HL-60 (cell line): ENCODE results near the gene PDGFD.

Experiments
- GABPA ChIP-seq: IDR thresholded peaks from 2 replicates; pipeline ENCODE4 v1.6.1; 2012; ENCODE audit warnings: low read depth
- POLR2AphosphoS5 ChIP-seq: IDR thresholded peaks from 2 replicates; pipeline ENCODE4 v1.6.1; 2012; ENCODE audit warnings: low read depth
- SPI1 ChIP-seq: IDR thresholded peaks from 2 replicates; pipeline ENCODE4 v1.6.1; 2012; ENCODE audit warnings: low read depth, mild to moderate bottlenecking, borderline replicate concordance
- TF ChIP-seq, protein P1 (sequence below): IDR thresholded peaks from one replicate; pipeline ENCODE4 v1.5.1; 2011; ENCODE audit warnings: low read length, control low read depth, inconsistent platforms; ENCODE audit not compliant: insufficient read depth
- TF ChIP-seq, protein P2 (sequence below): IDR thresholded peaks from 2 replicates; pipeline ENCODE4 v1.6.1; 2012; ENCODE audit warnings: low read depth; ENCODE audit not compliant: insufficient replicate concordance

DNA sequence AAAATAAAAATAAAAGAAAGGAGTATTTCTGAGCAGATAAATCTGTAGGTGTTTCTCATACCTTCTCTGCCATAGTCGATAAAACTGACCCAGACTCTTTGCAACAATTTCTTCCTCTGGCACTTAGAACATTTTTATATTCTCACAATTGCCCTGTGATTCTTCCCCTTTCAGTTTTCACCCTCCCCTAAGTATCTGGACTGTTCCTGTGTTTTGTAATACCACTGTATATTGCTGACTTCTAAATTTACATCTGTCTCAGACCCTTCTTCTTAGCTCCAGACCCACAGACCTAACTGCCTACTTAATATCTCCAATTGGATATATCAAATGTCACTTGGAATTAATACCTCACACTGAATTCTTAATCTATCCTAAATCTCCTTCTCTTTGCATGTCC lies 261.0 kb downstream of the PDGFD start:
- TF ChIP-seq, protein P1, sequence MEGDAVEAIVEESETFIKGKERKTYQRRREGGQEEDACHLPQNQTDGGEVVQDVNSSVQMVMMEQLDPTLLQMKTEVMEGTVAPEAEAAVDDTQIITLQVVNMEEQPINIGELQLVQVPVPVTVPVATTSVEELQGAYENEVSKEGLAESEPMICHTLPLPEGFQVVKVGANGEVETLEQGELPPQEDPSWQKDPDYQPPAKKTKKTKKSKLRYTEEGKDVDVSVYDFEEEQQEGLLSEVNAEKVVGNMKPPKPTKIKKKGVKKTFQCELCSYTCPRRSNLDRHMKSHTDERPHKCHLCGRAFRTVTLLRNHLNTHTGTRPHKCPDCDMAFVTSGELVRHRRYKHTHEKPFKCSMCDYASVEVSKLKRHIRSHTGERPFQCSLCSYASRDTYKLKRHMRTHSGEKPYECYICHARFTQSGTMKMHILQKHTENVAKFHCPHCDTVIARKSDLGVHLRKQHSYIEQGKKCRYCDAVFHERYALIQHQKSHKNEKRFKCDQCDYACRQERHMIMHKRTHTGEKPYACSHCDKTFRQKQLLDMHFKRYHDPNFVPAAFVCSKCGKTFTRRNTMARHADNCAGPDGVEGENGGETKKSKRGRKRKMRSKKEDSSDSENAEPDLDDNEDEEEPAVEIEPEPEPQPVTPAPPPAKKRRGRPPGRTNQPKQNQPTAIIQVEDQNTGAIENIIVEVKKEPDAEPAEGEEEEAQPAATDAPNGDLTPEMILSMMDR, result no peak
- no peak for TF ChIP-seq POLR2AphosphoS5
- TF ChIP-seq GABPA, result no peak
- TF ChIP-seq, protein P2, sequence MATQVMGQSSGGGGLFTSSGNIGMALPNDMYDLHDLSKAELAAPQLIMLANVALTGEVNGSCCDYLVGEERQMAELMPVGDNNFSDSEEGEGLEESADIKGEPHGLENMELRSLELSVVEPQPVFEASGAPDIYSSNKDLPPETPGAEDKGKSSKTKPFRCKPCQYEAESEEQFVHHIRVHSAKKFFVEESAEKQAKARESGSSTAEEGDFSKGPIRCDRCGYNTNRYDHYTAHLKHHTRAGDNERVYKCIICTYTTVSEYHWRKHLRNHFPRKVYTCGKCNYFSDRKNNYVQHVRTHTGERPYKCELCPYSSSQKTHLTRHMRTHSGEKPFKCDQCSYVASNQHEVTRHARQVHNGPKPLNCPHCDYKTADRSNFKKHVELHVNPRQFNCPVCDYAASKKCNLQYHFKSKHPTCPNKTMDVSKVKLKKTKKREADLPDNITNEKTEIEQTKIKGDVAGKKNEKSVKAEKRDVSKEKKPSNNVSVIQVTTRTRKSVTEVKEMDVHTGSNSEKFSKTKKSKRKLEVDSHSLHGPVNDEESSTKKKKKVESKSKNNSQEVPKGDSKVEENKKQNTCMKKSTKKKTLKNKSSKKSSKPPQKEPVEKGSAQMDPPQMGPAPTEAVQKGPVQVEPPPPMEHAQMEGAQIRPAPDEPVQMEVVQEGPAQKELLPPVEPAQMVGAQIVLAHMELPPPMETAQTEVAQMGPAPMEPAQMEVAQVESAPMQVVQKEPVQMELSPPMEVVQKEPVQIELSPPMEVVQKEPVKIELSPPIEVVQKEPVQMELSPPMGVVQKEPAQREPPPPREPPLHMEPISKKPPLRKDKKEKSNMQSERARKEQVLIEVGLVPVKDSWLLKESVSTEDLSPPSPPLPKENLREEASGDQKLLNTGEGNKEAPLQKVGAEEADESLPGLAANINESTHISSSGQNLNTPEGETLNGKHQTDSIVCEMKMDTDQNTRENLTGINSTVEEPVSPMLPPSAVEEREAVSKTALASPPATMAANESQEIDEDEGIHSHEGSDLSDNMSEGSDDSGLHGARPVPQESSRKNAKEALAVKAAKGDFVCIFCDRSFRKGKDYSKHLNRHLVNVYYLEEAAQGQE, result no peak
- no peak for TF ChIP-seq SPI1
